GM19395 (cell line): ENCODE measurements around the gene OR5L1.

Experiments used
- ATAC-seq: cut with Tn5 transposase; IDR thresholded peaks from one replicate; pipeline ENCODE4 v1.9.1; 2021; ENCODE audit warnings: mild to moderate bottlenecking, moderate library complexity; ENCODE audit not compliant: unreplicated experiment

Gene OR5L1

DNA sequence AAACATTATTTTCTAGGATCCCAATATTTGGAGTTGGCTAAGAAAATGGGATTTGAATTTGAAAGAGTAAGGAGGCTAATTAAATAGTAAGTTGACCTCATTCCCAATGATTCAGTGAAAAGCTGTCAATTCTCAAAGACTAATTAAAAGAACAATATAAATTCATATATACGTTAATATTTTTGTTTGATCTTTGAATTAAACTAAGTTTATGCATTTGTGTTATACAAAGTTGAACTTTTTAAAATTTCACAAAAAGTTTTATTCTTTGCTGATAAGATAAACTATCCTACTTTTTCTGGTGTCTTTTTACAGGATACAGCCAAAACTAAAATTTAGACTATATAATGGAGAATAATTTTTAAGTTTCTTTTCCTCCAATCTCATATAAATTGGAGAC, at the start of gene OR5L1:
Gene OR5L1, plus strand, starts transcription at position 301 of the 400 bp plus-strand sequence. CDS start 100 bp downstream, outside the sequence.
- no peak for ATAC-seq

DNA sequence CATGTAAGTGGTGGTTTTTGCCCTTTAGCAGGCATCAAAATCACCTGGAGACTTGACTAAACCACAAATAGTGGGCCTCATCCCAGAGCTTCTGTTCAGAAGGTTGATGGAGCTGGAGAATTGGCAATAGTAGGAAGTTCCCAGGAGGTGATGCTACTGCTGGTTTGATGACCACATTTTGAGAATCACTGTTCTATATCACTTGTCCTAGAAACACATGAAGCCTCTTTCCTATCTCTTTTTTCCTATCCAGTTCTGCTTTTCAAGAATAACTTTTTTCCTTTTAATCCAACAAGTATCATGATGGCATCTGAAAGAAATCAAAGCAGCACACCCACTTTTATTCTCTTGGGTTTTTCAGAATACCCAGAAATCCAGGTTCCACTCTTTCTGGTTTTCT, 38.0 kb upstream of the OR5L1 start, which contains the start of gene OR5D13:
Gene OR5D13, plus strand, starts transcription at position 301 of the 400 bp plus-strand sequence. Its CDS starts 0 bp downstream, at position 301.
- ATAC-seq, result no peak

GRCh38 chr11:55791606-55792005, 19.6 kb upstream of the OR5L1 start:
- no peak for ATAC-seq

GRCh38 chr11:55793321-55793720, 17.8 kb upstream of the OR5L1 start:
- no peak for ATAC-seq

DNA sequence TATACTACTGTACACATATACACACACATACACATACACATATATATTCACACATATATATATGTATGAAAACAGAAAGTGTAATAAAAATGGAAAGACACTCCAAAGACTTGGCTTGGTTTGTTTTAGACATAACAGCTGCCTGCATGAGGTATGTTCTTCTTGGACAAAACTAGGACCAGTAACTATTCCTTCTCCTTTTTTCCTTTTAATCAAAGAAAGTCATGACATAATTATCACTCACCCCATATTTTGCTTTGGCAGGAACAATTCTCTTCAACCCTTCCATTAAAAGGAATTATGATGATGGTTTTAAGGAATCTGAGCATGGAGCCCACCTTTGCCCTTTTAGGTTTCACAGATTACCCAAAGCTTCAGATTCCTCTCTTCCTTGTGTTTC, 15.9 kb upstream of the OR5L1 start, which contains the start of gene OR5D14:
Gene OR5D14, plus strand, starts transcription at position 301 of the 400 bp plus-strand sequence. Its CDS starts 0 bp downstream, at position 301.
- ATAC-seq, result no peak

- no peak for ATAC-seq
Observed at GRCh38 chr11:55806248-55806647, 4.9 kb upstream of the OR5L1 start.

DNA sequence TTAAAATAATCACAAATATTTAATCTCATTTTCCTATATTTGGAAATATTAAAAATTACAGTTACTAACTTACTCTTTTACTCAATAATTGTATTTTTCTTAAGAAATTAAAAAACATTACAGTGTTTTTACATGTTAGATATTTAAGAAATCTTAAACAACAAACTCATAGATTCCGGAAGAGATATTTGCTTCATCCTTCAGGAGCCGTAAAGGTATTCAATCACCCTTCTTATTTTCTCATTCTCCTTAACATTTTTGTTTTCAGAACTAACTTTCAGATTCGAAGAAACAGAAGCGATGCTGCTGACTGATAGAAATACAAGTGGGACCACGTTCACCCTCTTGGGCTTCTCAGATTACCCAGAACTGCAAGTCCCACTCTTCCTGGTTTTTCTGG, 8.2 kb downstream of the OR5L1 start, which contains the start of gene OR5D18:
Gene OR5D18, plus strand, starts transcription at position 301 of the 400 bp plus-strand sequence. Its CDS starts 0 bp downstream, at position 301.
- ATAC-seq, result no peak

DNA sequence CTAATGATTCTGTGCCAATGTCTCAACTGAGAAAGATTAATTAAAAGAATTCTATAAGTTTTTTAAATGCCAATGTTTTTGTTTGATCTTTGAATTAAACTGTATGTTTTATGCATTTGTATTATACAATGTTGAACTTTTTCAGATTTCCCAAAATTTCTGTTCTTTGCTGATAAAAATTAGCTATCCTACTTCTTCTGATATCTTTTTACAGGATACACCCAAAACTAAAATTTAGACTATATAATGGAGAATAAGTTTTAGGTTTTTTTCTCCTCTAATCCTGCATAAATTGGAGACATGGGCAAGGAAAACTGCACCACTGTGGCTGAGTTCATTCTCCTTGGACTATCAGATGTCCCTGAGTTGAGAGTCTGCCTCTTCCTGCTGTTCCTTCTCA, 15.8 kb downstream of the OR5L1 start, which contains the start of gene OR5L2:
Gene OR5L2, plus strand, starts transcription at position 301 of the 400 bp plus-strand sequence. Its CDS starts 0 bp downstream, at position 301.
- ATAC-seq, result no peak

GRCh38 chr11:55838452-55838851, 27.3 kb downstream of the OR5L1 start, which contains the start of gene OR5D16:
TSS of gene OR5D16 (plus strand) at chr11:55838752. CDS start at chr11:55838752, 0 bp downstream.
- no peak for ATAC-seq

DNA sequence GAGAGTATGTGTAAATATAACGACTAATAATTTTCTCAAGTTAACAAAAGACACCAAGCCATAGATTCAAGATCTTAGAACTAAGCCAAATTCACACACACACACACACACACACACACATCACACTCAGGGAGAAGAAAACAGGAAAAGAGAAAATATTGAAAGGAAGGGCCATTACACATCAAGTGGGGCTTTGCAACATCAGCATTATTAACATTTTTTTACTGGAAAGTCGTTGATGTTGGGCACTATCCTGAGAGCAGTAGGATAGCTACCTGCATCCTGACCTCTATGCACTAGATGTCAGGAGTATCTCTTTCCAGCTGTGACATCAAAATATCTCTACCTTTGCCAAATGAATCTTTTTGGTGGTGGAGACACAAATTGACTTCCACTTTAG, 36.3 kb downstream of the OR5L1 start:
- no peak for ATAC-seq

DNA sequence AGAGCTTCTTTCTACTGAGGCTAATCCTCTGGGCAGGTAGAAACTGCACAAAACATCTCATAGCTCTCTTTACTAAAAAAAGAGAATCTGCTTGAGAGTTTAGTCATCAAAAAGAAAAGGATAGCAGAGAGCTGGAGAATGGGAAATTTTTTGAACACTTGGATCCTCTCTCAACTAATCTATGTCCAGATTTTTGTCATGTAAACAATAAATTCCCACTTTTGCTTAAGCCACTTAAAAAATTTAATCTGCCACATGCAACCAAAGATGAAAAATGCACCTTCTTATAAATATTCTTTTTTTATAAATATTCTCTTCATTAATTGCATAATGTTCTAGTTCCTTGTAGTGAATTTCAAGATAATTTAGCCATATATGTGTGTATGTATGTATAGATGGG, 37.9 kb downstream of the OR5L1 start:
- no peak for ATAC-seq

DNA sequence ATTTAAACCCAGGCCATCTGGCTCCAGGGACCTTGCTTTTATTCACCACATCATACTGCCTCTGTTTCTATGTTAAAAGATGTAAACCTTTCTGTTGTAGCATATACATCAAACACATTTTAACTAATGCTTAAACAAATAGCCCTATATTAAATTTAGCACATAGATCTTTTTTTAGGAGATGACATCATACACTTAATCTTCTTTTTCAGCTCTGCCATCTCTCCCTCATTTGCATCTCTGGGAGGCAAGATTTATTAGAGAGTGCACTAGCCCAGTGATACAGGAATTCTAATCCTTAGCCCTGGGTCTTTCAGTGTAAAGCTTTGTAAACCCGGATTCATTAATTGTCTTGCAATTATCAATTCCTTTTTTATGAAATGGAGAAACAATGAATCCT, 41.0 kb downstream of the OR5L1 start:
- ATAC-seq, result no peak

- no peak for ATAC-seq
Observed at GRCh38 chr11:55854704-55855103, 43.5 kb downstream of the OR5L1 start.
